Measurements from ENCODE around the gene WDSUB1.

GRCh38 chr2:159285433-159285832 lies 1.1 kb downstream of the WDSUB1 start:
- no peak for TF ChIP-seq POLR2A (IDR thresholded peaks at IDR 0.05)
- TF ChIP-seq CTCF (IDR thresholded peaks at IDR 0.05), result no peak

Measured in esophagus squamous epithelium (tissue), 4 donors.